ENCODE measurements around the gene RASGRP3.

The RASGRP3 gene

GRCh38 chr2:33494877-33495641 is 18.6 kb downstream of the RASGRP3 start:
- no peak for DNase-seq

- DNase-seq: no peak
These were observed 19.2 kb downstream of the RASGRP3 start for GRCh38 chr2:33495683-33496082.

GRCh38 chr2:33496150-33496549 is 19.7 kb downstream of the RASGRP3 start:
- DNase-seq: no peak

GRCh38 chr2:33496726-33497125 is 20.3 kb downstream of the RASGRP3 start:
- no peak for DNase-seq

GRCh38 chr2:33497221-33497650 is 20.8 kb downstream of the RASGRP3 start:
- DNase-seq: no peak

- DNase-seq: no peak
These were observed 22.0 kb downstream of the RASGRP3 start for GRCh38 chr2:33498291-33498956.

- DNase-seq: no peak
These were observed 23.7 kb downstream of the RASGRP3 start for GRCh38 chr2:33500177-33500576.

- no peak for DNase-seq
These were observed 25.6 kb downstream of the RASGRP3 start for GRCh38 chr2:33502025-33502424.

GRCh38 chr2:33503002-33503401 is 26.6 kb downstream of the RASGRP3 start:
- no peak for DNase-seq

- no peak for DNase-seq
These were observed 29.5 kb downstream of the RASGRP3 start for GRCh38 chr2:33505966-33506365.

GRCh38 chr2:33509908-33510585 is 33.6 kb downstream of the RASGRP3 start:
- no peak for DNase-seq

- DNase-seq: no peak
These were observed 34.1 kb downstream of the RASGRP3 start for GRCh38 chr2:33510586-33510968.

- DNase-seq: no peak
These were observed 34.7 kb downstream of the RASGRP3 start for GRCh38 chr2:33511141-33511540.

GRCh38 chr2:33512112-33512511 is 35.7 kb downstream of the RASGRP3 start:
- no peak for DNase-seq

- no peak for DNase-seq
These were observed 37.0 kb downstream of the RASGRP3 start for GRCh38 chr2:33513480-33513879.

GRCh38 chr2:33516456-33516995 is 40.1 kb downstream of the RASGRP3 start:
- DNase-seq: no peak

GRCh38 chr2:33518200-33518599 is 41.8 kb downstream of the RASGRP3 start:
- no peak for DNase-seq

GRCh38 chr2:33518929-33519328 is 42.5 kb downstream of the RASGRP3 start:
- no peak for DNase-seq

- no peak for DNase-seq
These were observed 45.4 kb downstream of the RASGRP3 start for GRCh38 chr2:33521791-33522281.

- no peak for DNase-seq
These were observed 46.1 kb downstream of the RASGRP3 start for GRCh38 chr2:33522576-33522975.

GRCh38 chr2:33525666-33526065 is 49.2 kb downstream of the RASGRP3 start:
- no peak for DNase-seq

- DNase-seq: no peak
These were observed 49.7 kb downstream of the RASGRP3 start for GRCh38 chr2:33526132-33526531.

- DNase-seq: no peak
These were observed 50.5 kb downstream of the RASGRP3 start for GRCh38 chr2:33526921-33527320.
